Femur (tissue), 1 donor: ENCODE data around the gene LHFPL6.

Experiments
- DNase-seq: peaks from one replicate; pipeline ENCODE4 v3.0.0-alpha.2; 2017

LHFPL6 gene

GRCh38 chr13:39410096-39410901 lies 192.7 kb downstream of the LHFPL6 start:
- DNase-seq: no peak

- DNase-seq: no peak
These were observed 194.5 kb downstream of the LHFPL6 start for GRCh38 chr13:39408512-39408911.

- DNase-seq: no peak
These were observed 195.2 kb downstream of the LHFPL6 start for GRCh38 chr13:39407786-39408185.

- no peak for DNase-seq
These were observed 195.9 kb downstream of the LHFPL6 start for GRCh38 chr13:39407138-39407537.

- no peak for DNase-seq
These were observed 196.3 kb downstream of the LHFPL6 start for GRCh38 chr13:39406688-39407087.

- DNase-seq: no peak
These were observed 197.3 kb downstream of the LHFPL6 start for GRCh38 chr13:39405596-39406205.

GRCh38 chr13:39405107-39405506 lies 197.9 kb downstream of the LHFPL6 start:
- no peak for DNase-seq

- no peak for DNase-seq
These were observed 199.9 kb downstream of the LHFPL6 start for GRCh38 chr13:39403106-39403505.

- no peak for DNase-seq
These were observed 200.6 kb downstream of the LHFPL6 start for GRCh38 chr13:39402221-39402970.

- no peak for DNase-seq
These were observed 201.2 kb downstream of the LHFPL6 start for GRCh38 chr13:39401756-39402155.

- DNase-seq: no peak
These were observed 201.8 kb downstream of the LHFPL6 start for GRCh38 chr13:39401046-39401705.

- no peak for DNase-seq
These were observed 203.9 kb downstream of the LHFPL6 start for GRCh38 chr13:39399102-39399501.

GRCh38 chr13:39397896-39398265 lies 205.1 kb downstream of the LHFPL6 start:
- DNase-seq: no peak

- no peak for DNase-seq
These were observed 205.6 kb downstream of the LHFPL6 start for GRCh38 chr13:39397226-39397895.

- no peak for DNase-seq
These were observed 208.0 kb downstream of the LHFPL6 start for GRCh38 chr13:39394796-39395678.

- no peak for DNase-seq
These were observed 211.2 kb downstream of the LHFPL6 start for GRCh38 chr13:39391761-39392160.

GRCh38 chr13:39389013-39389412 lies 214.0 kb downstream of the LHFPL6 start:
- no peak for DNase-seq

- no peak for DNase-seq
These were observed 217.3 kb downstream of the LHFPL6 start for GRCh38 chr13:39385621-39386231.

GRCh38 chr13:39385154-39385553 lies 217.8 kb downstream of the LHFPL6 start:
- DNase-seq: no peak

- DNase-seq: no peak
These were observed 221.5 kb downstream of the LHFPL6 start for GRCh38 chr13:39381456-39381855.
